ENCODE measurements around the gene MYADML2. TPM values are rescaled to one million over a fixed set of nuclear protein-coding genes. Genes with fewer than 3 reads are reported as not detected.
A peak's percentile ranks its signal among the peaks of the same experiment; 100 is the strongest.

Gene MYADML2
- total RNA-seq, 1 donor from 2014 or later = 0.69 TPM

DNA sequence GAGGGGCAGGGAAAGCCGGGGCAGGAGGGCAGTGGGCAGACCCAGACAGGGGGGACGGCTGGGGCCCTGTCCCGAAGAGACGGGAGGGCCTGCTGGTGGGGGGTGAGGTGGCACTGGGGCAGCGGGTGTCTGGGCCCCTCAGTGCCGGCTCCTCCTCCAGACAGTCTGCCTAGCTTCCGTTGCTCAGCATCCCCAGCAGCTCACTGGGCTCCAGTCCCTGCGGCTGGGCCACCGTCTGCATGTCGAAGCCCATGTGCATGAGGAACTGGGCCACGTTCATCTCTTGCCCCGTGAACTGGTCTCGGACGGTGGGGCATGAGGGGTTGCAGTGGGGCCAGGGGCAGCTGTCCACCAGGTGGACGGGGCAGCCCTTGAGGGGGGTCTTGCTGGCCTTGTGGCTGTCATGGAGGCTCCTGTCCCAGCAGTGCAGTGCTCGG is 5.8 kb upstream of the MYADML2 start:
- Mint-ChIP-seq H3K27me3 (ENCODE audit: unreplicated experiment) (peaks cover 8% of the 10 kb centered on the region), H3K4me1 (ENCODE audit: low read depth, unreplicated experiment) (peaks cover 13% of the 10 kb centered on the region), H3K9me3 (ENCODE audit: unreplicated experiment) (peaks cover 9% of the 10 kb centered on the region), H3K36me3 (ENCODE audit: unreplicated experiment) (no peaks in the 10 kb centered on the region), H3K4me3 (ENCODE audit: unreplicated experiment) (no peak overlapping the region), H3K27ac (ENCODE audit: unreplicated experiment) (peak overlapping the region; percentile 48)
- TF ChIP-seq, protein P1, sequence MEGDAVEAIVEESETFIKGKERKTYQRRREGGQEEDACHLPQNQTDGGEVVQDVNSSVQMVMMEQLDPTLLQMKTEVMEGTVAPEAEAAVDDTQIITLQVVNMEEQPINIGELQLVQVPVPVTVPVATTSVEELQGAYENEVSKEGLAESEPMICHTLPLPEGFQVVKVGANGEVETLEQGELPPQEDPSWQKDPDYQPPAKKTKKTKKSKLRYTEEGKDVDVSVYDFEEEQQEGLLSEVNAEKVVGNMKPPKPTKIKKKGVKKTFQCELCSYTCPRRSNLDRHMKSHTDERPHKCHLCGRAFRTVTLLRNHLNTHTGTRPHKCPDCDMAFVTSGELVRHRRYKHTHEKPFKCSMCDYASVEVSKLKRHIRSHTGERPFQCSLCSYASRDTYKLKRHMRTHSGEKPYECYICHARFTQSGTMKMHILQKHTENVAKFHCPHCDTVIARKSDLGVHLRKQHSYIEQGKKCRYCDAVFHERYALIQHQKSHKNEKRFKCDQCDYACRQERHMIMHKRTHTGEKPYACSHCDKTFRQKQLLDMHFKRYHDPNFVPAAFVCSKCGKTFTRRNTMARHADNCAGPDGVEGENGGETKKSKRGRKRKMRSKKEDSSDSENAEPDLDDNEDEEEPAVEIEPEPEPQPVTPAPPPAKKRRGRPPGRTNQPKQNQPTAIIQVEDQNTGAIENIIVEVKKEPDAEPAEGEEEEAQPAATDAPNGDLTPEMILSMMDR (IDR thresholded peaks at IDR 0.05; ENCODE audit: partially characterized antibody, unreplicated experiment) = no peak
- DNase-seq = no peak

DNA sequence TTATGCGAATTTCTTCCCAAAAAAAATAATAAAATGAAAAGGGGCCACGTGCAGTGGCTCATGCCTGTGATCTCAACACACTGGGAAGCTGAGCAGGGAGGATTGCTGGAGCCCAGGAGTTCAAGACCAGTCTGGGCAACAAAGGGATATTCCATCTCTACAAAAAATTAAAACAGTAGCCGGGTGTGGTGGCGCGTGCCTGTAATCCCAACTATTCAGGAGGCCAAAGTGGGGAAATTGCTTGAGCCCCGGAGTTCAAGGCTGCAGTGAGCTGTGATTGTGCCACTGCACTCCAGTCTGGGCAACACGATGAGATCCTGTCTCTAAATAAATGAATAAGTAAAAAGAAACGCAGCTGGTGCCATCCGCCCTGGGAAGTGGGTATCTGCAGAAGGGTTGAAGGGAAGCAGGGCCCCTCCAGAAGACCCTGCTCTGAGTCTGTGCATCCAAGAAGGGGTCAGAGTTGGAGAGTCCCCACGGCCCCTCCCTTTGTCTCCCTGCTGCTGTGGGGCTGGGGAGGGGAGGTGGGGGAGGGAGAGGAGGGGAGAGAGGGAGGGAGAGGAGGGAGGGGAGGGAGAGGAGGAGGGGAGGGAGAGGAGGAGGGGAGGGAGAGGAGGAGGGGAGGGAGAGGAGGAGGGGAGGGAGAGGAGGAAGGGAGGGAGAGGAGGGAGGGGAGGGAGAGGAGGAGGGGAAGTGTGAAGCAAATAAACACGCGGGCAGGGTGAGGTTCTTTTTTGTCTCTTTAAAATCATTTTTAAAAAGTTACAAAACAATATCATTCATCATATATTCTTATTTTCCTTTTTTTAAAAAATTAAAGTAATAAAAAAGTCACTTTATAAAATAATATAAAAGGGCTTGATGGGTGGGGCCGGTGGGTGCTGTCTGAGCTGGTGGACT is 5.0 kb upstream of the MYADML2 start:
- peaks cover 6% of the 10 kb centered on the region for H3K9me3 Mint-ChIP-seq (ENCODE audit: unreplicated experiment)
- peaks cover 3% of the 10 kb centered on the region for H3K27me3 Mint-ChIP-seq (ENCODE audit: unreplicated experiment)
- no peak for DNase-seq
- H3K36me3 Mint-ChIP-seq (ENCODE audit: unreplicated experiment) = no peaks in the 10 kb centered on the region
- H3K4me1 Mint-ChIP-seq (ENCODE audit: low read depth, unreplicated experiment) = peaks cover 9% of the 10 kb centered on the region
- peak overlapping the region; percentile 48 for H3K27ac Mint-ChIP-seq (ENCODE audit: unreplicated experiment)
- TF ChIP-seq, protein P1 (IDR thresholded peaks at IDR 0.05; ENCODE audit: partially characterized antibody, unreplicated experiment) = no peak
- H3K4me3 Mint-ChIP-seq (ENCODE audit: unreplicated experiment) = no peak overlapping the region

DNA sequence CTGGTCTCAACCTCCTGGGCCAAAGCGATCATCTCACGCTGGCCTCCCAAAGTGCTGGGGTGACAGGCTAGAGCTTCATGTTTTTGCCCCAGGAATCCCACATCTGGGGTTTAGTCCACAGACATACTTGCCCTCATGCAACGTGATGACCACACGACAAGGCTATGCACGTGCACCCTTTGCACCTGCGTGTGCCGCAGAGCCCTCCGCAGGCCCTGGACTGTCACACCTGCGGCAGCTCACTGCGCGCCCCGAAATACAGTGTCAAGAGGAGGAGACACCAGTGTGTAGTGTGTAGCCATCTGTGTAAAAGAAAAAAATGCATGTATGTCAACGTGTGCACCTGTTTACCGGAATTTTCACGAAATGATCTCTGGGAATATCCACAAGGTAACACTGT is 3.5 kb upstream of the MYADML2 start:
- H3K27ac Mint-ChIP-seq (ENCODE audit: unreplicated experiment) = peak overlapping the region; percentile 72
- peaks cover 3% of the 10 kb centered on the region for H3K27me3 Mint-ChIP-seq (ENCODE audit: unreplicated experiment)
- peaks cover 3% of the 10 kb centered on the region for H3K9me3 Mint-ChIP-seq (ENCODE audit: unreplicated experiment)

DNA sequence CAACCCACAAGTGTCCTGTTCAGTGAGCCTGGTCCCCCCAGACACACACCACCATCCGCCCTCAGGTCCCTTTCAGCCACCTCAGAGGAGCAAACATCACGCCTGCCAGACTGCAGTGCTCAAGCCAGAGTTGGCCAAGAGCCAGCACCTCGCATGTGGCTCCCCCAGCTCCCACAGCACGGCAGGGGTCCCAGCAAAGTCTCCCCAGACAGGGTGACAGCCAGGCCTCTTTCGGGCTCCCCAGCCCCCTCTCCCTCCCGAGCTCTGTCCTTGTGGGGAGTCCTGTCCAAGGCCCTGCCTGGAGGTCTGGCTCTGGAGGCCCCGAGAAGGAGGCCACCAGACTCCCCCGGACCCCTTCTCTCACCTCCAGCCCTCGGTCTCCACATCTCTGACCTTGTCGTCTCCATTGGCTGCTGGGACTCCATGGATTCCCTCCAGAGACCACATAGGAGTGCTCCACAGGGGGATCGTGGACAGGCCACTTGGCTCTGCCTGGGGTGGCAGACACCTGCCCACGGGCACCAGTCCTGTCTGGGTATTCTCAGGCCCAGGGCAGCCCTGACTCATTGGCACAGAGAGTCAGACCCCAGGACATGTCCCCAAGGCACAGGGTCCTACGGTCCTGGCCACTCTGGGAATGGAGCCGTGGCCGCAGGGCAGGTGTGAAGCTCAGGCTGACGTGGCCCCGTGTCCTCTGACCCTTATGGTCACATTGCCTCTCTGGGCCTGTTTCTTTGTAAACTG is 1.8 kb upstream of the MYADML2 start:
- Mint-ChIP-seq H3K9me3 (ENCODE audit: unreplicated experiment) (peaks cover 3% of the 10 kb centered on the region), H3K4me1 (ENCODE audit: low read depth, unreplicated experiment) (peaks cover 7% of the 10 kb centered on the region), H3K36me3 (ENCODE audit: unreplicated experiment) (no peaks in the 10 kb centered on the region), H3K27me3 (ENCODE audit: unreplicated experiment) (peaks cover 3% of the 10 kb centered on the region), H3K4me3 (ENCODE audit: unreplicated experiment) (no peak overlapping the region), H3K27ac (ENCODE audit: unreplicated experiment) (no peak overlapping the region)
- DNase-seq = no peak
- TF ChIP-seq, protein P1 (IDR thresholded peaks at IDR 0.05; ENCODE audit: partially characterized antibody, unreplicated experiment) = no peak

More for the DNA sequence above, 3.5 kb upstream of the MYADML2 start:
- DNase-seq = no peak
- Mint-ChIP-seq H3K36me3 (ENCODE audit: unreplicated experiment) (no peaks in the 10 kb centered on the region), H3K4me3 (ENCODE audit: unreplicated experiment) (no peak overlapping the region), H3K4me1 (ENCODE audit: low read depth, unreplicated experiment) (peaks cover 7% of the 10 kb centered on the region)
- TF ChIP-seq, protein P1 (IDR thresholded peaks at IDR 0.05; ENCODE audit: partially characterized antibody, unreplicated experiment) = no peak

All from glutamatergic neuron (in vitro differentiated cells).